HepG2 (cell line): ENCODE measurements around the gene COMT.
"Not testable (repeated sequence)": the region's sequence is repeated elsewhere in the genome, so short reads cannot be mapped to it uniquely, and the experiment has no call there.

Experiments
- BCL6 ChIP-seq: IDR thresholded peaks from 2 replicates; pipeline ENCODE4 v1.6.1; 2016; ENCODE audit warnings: missing genetic modification reagents, missing compliant biosample characterization
- HMG20A ChIP-seq: IDR thresholded peaks from 2 replicates; pipeline ENCODE4 v1.6.1; 2016; ENCODE audit warnings: borderline replicate concordance
- IKZF1 ChIP-seq: fragments of 450-650 bp; IDR thresholded peaks from 2 replicates; pipeline ENCODE4 v1.7.1; 2016
- JUN ChIP-seq: sonication (generic); formaldehyde crosslinking; IDR thresholded peaks from 2 replicates; pipeline ENCODE4 v1.4.0; 2020; ENCODE audit warnings: mild to moderate bottlenecking, missing genetic modification reagents
- POLR2A ChIP-seq, 2 experiments: IDR thresholded peaks; 2 replicates each; pipeline ENCODE4 v1.6.1; 2011; ENCODE audit warnings: low read depth in 2 of 2, low read length in 2 of 2, mild to moderate bottlenecking in 1 of 2, moderate library complexity in 1 of 2; ENCODE audit not compliant: insufficient read depth in 1 of 2
- SNRNP70 ChIP-seq: fragments of 200-400 bp; formaldehyde crosslinking; IDR thresholded peaks from 2 replicates; pipeline ENCODE4 v1.6.1; 2017; ENCODE audit warnings: mild to moderate bottlenecking, low read depth, low read length, moderate library complexity
- THRA ChIP-seq: sonication (generic); formaldehyde crosslinking; IDR thresholded peaks from 2 replicates; pipeline ENCODE4 v1.4.0; 2020; ENCODE audit warnings: missing genetic modification reagents, borderline replicate concordance
- ZFP36 ChIP-seq: fragments of 150-350 bp; IDR thresholded peaks from 2 replicates; pipeline ENCODE4 v1.6.1; 2018; ENCODE audit warnings: borderline replicate concordance, low read length, low read depth; ENCODE audit not compliant: partially characterized antibody
- ZNF274 ChIP-seq: sonication (generic); formaldehyde crosslinking; IDR thresholded peaks from 2 replicates; pipeline ENCODE4 v1.5.1; 2020; ENCODE audit warnings: mild to moderate bottlenecking, missing genetic modification reagents
- ZNF75D ChIP-seq: sonication (generic); formaldehyde crosslinking; IDR thresholded peaks from 2 replicates; pipeline ENCODE4 v1.8.1; 2023; ENCODE audit warnings: missing genetic modification reagents, mild to moderate bottlenecking, borderline replicate concordance
- ZNF780A ChIP-seq: sonication (generic); formaldehyde crosslinking; IDR thresholded peaks from 2 replicates; pipeline ENCODE4 v1.8.0; 2022; ENCODE audit warnings: mild to moderate bottlenecking, missing genetic modification reagents, moderate library complexity
- ZNF839 ChIP-seq: sonication (generic); formaldehyde crosslinking; IDR thresholded peaks from 2 replicates; pipeline ENCODE4 v1.4.0; 2020; ENCODE audit warnings: missing genetic modification reagents, mild to moderate bottlenecking, borderline replicate concordance
- TF ChIP-seq, protein P1 (sequence below): sonication (generic); formaldehyde crosslinking; IDR thresholded peaks from 2 replicates; pipeline ENCODE4 v1.4.0; 2020; ENCODE audit warnings: mild to moderate bottlenecking, missing genetic modification reagents, borderline replicate concordance

- not testable (repeated sequence) for TF ChIP-seq ZFP36; THRA (CRISPR knock-in tag); SNRNP70; POLR2A (IDR thresholded peaks at IDR 0.05; ENCODE audit: insufficient read depth in 1 of 2, low read depth in 2 of 2, low read length in 2 of 2); BCL6 (CRISPR knock-in tag); ZNF839; JUN (CRISPR knock-in tag); ZNF75D (CRISPR knock-in tag); ZNF780A; ZNF274 (CRISPR knock-in tag); IKZF1; HMG20A (CRISPR knock-in tag)
- TF ChIP-seq, protein P1, sequence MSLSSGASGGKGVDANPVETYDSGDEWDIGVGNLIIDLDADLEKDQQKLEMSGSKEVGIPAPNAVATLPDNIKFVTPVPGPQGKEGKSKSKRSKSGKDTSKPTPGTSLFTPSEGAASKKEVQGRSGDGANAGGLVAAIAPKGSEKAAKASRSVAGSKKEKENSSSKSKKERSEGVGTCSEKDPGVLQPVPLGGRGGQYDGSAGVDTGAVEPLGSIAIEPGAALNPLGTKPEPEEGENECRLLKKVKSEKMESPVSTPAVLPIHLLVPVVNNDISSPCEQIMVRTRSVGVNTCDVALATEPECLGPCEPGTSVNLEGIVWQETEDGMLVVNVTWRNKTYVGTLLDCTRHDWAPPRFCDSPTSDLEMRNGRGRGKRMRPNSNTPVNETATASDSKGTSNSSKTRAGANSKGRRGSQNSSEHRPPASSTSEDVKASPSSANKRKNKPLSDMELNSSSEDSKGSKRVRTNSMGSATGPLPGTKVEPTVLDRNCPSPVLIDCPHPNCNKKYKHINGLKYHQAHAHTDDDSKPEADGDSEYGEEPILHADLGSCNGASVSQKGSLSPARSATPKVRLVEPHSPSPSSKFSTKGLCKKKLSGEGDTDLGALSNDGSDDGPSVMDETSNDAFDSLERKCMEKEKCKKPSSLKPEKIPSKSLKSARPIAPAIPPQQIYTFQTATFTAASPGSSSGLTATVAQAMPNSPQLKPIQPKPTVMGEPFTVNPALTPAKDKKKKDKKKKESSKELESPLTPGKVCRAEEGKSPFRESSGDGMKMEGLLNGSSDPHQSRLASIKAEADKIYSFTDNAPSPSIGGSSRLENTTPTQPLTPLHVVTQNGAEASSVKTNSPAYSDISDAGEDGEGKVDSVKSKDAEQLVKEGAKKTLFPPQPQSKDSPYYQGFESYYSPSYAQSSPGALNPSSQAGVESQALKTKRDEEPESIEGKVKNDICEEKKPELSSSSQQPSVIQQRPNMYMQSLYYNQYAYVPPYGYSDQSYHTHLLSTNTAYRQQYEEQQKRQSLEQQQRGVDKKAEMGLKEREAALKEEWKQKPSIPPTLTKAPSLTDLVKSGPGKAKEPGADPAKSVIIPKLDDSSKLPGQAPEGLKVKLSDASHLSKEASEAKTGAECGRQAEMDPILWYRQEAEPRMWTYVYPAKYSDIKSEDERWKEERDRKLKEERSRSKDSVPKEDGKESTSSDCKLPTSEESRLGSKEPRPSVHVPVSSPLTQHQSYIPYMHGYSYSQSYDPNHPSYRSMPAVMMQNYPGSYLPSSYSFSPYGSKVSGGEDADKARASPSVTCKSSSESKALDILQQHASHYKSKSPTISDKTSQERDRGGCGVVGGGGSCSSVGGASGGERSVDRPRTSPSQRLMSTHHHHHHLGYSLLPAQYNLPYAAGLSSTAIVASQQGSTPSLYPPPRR (CRISPR knock-in tag), result not testable (repeated sequence)
Measured at GRCh38 chr22:19906864-19907263, 34.7 kb upstream of the COMT start.
